AG09309 (cell line): ENCODE measurements around the gene SIAH2.

Experiments
- DNase-seq: peaks from one replicate; pipeline ENCODE4 v3.0.0-alpha.2; 2010; ENCODE audit warnings: low read depth
- H3K4me3 ChIP-seq: 2 replicates; pipeline ENCODE4 v1.5.1; 2011; ENCODE audit warnings: mild to moderate bottlenecking, low read depth, low read length, moderate library complexity; ENCODE audit not compliant: control insufficient read depth
- TF ChIP-seq, protein P1 (sequence below): IDR thresholded peaks from 2 replicates; pipeline ENCODE4 v1.5.1; 2011; ENCODE audit warnings: mild to moderate bottlenecking, low read depth, low read length, inconsistent platforms; ENCODE audit not compliant: insufficient read depth, control insufficient read depth; ENCODE audit errors: missing control alignments

Gene SIAH2

DNA sequence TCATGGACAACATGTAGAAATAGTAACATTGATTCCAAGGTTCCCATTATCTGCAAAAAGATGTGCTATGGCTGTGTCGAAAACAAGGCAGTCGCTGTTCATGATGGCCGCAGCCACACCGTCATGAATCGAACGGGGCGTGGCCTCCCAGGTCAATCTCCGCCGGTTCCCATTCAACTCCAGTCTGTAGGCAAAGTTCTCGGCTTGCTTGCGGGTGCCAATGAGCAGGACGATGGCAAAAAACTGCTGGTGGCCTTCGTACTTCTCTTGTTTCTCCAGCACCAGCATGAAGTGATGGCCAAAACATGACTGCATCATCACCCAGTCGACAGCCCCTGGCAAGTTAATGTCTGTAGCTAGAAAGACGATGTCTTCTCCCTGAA, 20.8 kb downstream of the SIAH2 start:
- H3K4me3 ChIP-seq, result no peak overlapping the region
- TF ChIP-seq, protein P1, sequence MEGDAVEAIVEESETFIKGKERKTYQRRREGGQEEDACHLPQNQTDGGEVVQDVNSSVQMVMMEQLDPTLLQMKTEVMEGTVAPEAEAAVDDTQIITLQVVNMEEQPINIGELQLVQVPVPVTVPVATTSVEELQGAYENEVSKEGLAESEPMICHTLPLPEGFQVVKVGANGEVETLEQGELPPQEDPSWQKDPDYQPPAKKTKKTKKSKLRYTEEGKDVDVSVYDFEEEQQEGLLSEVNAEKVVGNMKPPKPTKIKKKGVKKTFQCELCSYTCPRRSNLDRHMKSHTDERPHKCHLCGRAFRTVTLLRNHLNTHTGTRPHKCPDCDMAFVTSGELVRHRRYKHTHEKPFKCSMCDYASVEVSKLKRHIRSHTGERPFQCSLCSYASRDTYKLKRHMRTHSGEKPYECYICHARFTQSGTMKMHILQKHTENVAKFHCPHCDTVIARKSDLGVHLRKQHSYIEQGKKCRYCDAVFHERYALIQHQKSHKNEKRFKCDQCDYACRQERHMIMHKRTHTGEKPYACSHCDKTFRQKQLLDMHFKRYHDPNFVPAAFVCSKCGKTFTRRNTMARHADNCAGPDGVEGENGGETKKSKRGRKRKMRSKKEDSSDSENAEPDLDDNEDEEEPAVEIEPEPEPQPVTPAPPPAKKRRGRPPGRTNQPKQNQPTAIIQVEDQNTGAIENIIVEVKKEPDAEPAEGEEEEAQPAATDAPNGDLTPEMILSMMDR, result no peak
- no peak for DNase-seq

- TF ChIP-seq, protein P1, result no peak
- H3K4me3 ChIP-seq, result no peak overlapping the region
- no peak for DNase-seq
Measured at GRCh38 chr3:150741497-150742140, 21.4 kb downstream of the SIAH2 start.

GRCh38 chr3:150740733-150741496, 22.1 kb downstream of the SIAH2 start:
- TF ChIP-seq, protein P1, result no peak
- DNase-seq, result no peak
- H3K4me3 ChIP-seq, result no peak overlapping the region

- no peak for DNase-seq
- TF ChIP-seq, protein P1, result no peak
- H3K4me3 ChIP-seq, result no peak overlapping the region
Measured at GRCh38 chr3:150739877-150740645, 22.9 kb downstream of the SIAH2 start.

- TF ChIP-seq, protein P1, result no peak
- DNase-seq, result no peak
- no peak overlapping the region for H3K4me3 ChIP-seq
Measured at GRCh38 chr3:150739200-150739863, 23.6 kb downstream of the SIAH2 start.

DNA sequence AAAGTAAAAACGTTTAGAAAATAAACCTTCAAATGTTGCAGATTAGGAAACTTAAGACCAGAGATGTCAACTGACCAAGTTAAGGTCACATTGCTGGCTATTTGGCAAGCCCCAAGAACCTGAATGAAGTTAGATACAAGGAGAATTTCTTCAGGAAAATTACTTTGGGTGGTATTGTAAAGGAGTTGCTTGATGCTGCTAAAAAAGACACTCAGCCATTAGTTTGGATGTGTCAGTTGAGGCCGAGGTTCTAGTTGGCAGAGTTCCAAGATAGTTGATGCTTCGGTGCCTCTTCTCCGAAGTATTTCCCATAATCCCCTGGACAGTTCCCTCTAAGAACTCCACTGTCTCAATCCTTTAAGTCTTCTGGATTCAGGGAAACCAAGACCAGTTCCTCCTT, 24.3 kb downstream of the SIAH2 start:
- no peak overlapping the region for H3K4me3 ChIP-seq
- no peak for DNase-seq
- TF ChIP-seq, protein P1, result no peak
